ENCODE measurements around the gene UMAD1. TPM values are rescaled to one million over a fixed set of nuclear protein-coding genes. Genes with fewer than 3 reads are reported as not detected.

Gene UMAD1
- total and polyA plus RNA-seq, 2 of the 13 experiments (the other 11 are each of a cell fraction or from before 2014, with no cell fraction given) = 16.8 to 17.6 TPM

DNA sequence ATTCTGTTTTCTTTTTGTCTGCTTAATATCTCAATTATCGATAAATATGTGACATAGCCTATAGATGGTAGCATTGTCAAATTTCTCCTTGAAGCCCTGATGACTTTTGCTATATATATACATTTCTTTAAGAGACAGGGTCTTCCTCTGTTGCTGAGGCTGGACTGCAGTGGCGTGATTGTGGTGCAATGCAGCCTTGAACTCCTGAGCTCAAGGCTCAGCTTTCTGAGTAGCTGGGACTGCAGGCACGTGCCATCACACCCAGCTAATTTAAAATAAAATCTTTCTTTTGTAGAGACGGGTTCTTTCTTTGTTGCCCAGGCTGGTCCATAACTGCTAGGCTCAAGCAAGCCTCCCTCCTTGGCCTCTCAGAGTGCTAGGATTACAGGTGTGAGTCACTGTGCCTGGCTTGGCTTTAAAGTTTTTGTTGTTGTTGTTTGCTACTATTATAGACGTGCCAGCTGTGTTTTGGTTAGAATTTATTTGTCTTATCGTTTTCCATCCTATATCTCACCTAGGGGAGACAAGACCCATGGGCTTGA, 7.0 kb downstream of the UMAD1 start (continued):
- TF ChIP-seq, protein P1, sequence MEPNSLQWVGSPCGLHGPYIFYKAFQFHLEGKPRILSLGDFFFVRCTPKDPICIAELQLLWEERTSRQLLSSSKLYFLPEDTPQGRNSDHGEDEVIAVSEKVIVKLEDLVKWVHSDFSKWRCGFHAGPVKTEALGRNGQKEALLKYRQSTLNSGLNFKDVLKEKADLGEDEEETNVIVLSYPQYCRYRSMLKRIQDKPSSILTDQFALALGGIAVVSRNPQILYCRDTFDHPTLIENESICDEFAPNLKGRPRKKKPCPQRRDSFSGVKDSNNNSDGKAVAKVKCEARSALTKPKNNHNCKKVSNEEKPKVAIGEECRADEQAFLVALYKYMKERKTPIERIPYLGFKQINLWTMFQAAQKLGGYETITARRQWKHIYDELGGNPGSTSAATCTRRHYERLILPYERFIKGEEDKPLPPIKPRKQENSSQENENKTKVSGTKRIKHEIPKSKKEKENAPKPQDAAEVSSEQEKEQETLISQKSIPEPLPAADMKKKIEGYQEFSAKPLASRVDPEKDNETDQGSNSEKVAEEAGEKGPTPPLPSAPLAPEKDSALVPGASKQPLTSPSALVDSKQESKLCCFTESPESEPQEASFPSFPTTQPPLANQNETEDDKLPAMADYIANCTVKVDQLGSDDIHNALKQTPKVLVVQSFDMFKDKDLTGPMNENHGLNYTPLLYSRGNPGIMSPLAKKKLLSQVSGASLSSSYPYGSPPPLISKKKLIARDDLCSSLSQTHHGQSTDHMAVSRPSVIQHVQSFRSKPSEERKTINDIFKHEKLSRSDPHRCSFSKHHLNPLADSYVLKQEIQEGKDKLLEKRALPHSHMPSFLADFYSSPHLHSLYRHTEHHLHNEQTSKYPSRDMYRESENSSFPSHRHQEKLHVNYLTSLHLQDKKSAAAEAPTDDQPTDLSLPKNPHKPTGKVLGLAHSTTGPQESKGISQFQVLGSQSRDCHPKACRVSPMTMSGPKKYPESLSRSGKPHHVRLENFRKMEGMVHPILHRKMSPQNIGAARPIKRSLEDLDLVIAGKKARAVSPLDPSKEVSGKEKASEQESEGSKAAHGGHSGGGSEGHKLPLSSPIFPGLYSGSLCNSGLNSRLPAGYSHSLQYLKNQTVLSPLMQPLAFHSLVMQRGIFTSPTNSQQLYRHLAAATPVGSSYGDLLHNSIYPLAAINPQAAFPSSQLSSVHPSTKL (CRISPR knock-in tag; IDR thresholded peaks at IDR 0.05) = peak; percentile 56
- TF ChIP-seq ZMYM4 (CRISPR knock-in tag; IDR thresholded peaks at IDR 0.05) (peak; percentile 56; the same call in 1 of the 2 replicates), ZNF614 (CRISPR knock-in tag; IDR thresholded peaks at IDR 0.05; ENCODE audit: borderline replicate concordance) (no peak), SAP130 (CRISPR knock-in tag; IDR thresholded peaks at IDR 0.05; ENCODE audit: low read depth) (0 out of 2 replicates have a peak, but pooled peaks have one; percentile 27), NFYC (CRISPR knock-in tag; IDR thresholded peaks at IDR 0.05) (no peak), ZNF788 (CRISPR knock-in tag; IDR thresholded peaks at IDR 0.05; ENCODE audit: borderline replicate concordance) (no peak), ZNF652 (CRISPR knock-in tag; IDR thresholded peaks at IDR 0.05; ENCODE audit: borderline replicate concordance, low read depth) (no peak), KAT8 (CRISPR knock-in tag; IDR thresholded peaks at IDR 0.05) (0 out of 2 replicates have a peak, but pooled peaks have one; percentile 15), PAWR (CRISPR knock-in tag; IDR thresholded peaks at IDR 0.05; ENCODE audit: borderline replicate concordance) (no peak), BCL6 (CRISPR knock-in tag; IDR thresholded peaks at IDR 0.05) (no peak), YEATS2 (CRISPR knock-in tag; IDR thresholded peaks at IDR 0.05; ENCODE audit: borderline replicate concordance) (no peak), AHR (CRISPR knock-in tag; IDR thresholded peaks at IDR 0.05) (no peak), ZNF556 (CRISPR knock-in tag; IDR thresholded peaks at IDR 0.05; ENCODE audit: borderline replicate concordance) (no peak), FOXC1 (CRISPR knock-in tag; IDR thresholded peaks at IDR 0.05; ENCODE audit: borderline replicate concordance) (no peak), TBX2 (CRISPR knock-in tag; IDR thresholded peaks at IDR 0.05; ENCODE audit: borderline replicate concordance) (peak; percentile 46; the same call in 1 of the 2 replicates)
- TF ChIP-seq, protein P2, sequence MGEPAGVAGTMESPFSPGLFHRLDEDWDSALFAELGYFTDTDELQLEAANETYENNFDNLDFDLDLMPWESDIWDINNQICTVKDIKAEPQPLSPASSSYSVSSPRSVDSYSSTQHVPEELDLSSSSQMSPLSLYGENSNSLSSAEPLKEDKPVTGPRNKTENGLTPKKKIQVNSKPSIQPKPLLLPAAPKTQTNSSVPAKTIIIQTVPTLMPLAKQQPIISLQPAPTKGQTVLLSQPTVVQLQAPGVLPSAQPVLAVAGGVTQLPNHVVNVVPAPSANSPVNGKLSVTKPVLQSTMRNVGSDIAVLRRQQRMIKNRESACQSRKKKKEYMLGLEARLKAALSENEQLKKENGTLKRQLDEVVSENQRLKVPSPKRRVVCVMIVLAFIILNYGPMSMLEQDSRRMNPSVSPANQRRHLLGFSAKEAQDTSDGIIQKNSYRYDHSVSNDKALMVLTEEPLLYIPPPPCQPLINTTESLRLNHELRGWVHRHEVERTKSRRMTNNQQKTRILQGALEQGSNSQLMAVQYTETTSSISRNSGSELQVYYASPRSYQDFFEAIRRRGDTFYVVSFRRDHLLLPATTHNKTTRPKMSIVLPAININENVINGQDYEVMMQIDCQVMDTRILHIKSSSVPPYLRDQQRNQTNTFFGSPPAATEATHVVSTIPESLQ (CRISPR knock-in tag; conservative IDR thresholded peaks at IDR 0.05) = no peak
- TF ChIP-seq, protein P3, sequence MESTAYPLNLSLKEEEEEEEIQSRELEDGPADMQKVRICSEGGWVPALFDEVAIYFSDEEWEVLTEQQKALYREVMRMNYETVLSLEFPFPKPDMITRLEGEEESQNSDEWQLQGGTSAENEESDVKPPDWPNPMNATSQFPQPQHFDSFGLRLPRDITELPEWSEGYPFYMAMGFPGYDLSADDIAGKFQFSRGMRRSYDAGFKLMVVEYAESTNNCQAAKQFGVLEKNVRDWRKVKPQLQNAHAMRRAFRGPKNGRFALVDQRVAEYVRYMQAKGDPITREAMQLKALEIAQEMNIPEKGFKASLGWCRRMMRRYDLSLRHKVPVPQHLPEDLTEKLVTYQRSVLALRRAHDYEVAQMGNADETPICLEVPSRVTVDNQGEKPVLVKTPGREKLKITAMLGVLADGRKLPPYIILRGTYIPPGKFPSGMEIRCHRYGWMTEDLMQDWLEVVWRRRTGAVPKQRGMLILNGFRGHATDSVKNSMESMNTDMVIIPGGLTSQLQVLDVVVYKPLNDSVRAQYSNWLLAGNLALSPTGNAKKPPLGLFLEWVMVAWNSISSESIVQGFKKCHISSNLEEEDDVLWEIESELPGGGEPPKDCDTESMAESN (CRISPR knock-in tag; conservative IDR thresholded peaks at IDR 0.05) = no peak
- TF ChIP-seq, protein P4, sequence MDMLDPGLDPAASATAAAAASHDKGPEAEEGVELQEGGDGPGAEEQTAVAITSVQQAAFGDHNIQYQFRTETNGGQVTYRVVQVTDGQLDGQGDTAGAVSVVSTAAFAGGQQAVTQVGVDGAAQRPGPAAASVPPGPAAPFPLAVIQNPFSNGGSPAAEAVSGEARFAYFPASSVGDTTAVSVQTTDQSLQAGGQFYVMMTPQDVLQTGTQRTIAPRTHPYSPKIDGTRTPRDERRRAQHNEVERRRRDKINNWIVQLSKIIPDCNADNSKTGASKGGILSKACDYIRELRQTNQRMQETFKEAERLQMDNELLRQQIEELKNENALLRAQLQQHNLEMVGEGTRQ (IDR thresholded peaks at IDR 0.05; ENCODE audit: low read depth, low read length) = no peak
- TF ChIP-seq, protein P4 (CRISPR knock-in tag; IDR thresholded peaks at IDR 0.05; ENCODE audit: borderline replicate concordance) = no peak
